ENCODE data around the gene SAA1. TPM values are rescaled to one million over a fixed set of nuclear protein-coding genes. Genes with fewer than 3 reads are reported as not detected.

Gene SAA1
- total RNA-seq (2021; ENCODE audit: unreplicated experiment) (7.9 TPM), Bru-seq, nascent RNA (percentile 14 among the genes with signal in this experiment), BruChase-seq, experiment 1, labeled RNA remaining after a 2-hour chase (percentile 14 among the genes with signal in this experiment), BruChase-seq, experiment 2, labeled RNA remaining after a 6-hour chase (not detected)
- 0.42 TPM for polyA plus RNA-seq (2012; ENCODE audit: insufficient read length)
- long read RNA-seq: 0 reads

- POLR2A ChIA-PET: no interaction called here
Measured at GRCh38 chr11:18265949-18266348, at the start of gene SAA1. Gene SAA1 (plus strand): TSS chr11:18266264. CDS start chr11:18266888, 624 bp downstream.

GRCh38 chr11:18221274-18221876, 44.7 kb upstream of the SAA1 start:
- no peak overlapping the region for H3K27ac ChIP-seq (ENCODE audit: low read length)
- no peaks in the 10 kb centered on the region for H3K9me3 ChIP-seq (ENCODE audit: control insufficient read depth, insufficient read depth, low read depth, low read length)
- ATAC-seq (no peak; the same call in 1 of the 2 replicates), DNase-seq (ENCODE audit: low read depth, low spot score) (no peak)
- CTCF ChIA-PET: no interaction called here
- in situ Hi-C loops (cut with HindIII; ENCODE audit: low pct_unique_long_range_greater_than_20kb, low sequenced_read_pairs): no loop called here
- intact Hi-C loops (cut with micrococcal nuclease; ENCODE audit: unreplicated experiment): no loop called here
- H3K4me1 ChIP-seq (ENCODE audit: control insufficient read depth, insufficient read depth, low read length): no peaks in the 10 kb centered on the region
- H3K36me3 ChIP-seq (ENCODE audit: control insufficient read depth, insufficient read depth, low read length): no peaks in the 10 kb centered on the region
- BruUV-seq (replicated peaks): no TSS peak
- POLR2A ChIA-PET: interaction anchor here (0.6 kb wide), 1 partner anchor 9 kb away, joined by 4 read pairs; no protein-coding TSS in a partner anchor
- H3K4me3 ChIP-seq (ENCODE audit: low read depth in 2 of 2, low read length in 2 of 2): no peak overlapping the region
- H3K27me3 ChIP-seq (ENCODE audit: control insufficient read depth, insufficient read depth, low read length): no peaks in the 10 kb centered on the region; the same call in 1 of the 2 replicates
- TF ChIP-seq SIN3A (IDR thresholded peaks at IDR 0.05; ENCODE audit: borderline replicate concordance, insufficient read depth, low read depth, low read length): no peak
- TF ChIP-seq CTCF (IDR thresholded peaks at IDR 0.05): no peak
- TF ChIP-seq TCF7L2 (IDR thresholded peaks at IDR 0.05; ENCODE audit: low read depth, low read length): no peak
- TF ChIP-seq POLR2AphosphoS5 (IDR thresholded peaks at IDR 0.05; ENCODE audit: low read depth, low read length): no peak

More at GRCh38 chr11:18265949-18266348, at the start of gene SAA1:
- H3K27ac ChIP-seq (ENCODE audit: low read length): no peak within 1 kb of the TSS
- no TSS peak for BruUV-seq (replicated peaks)
- H3K4me1 ChIP-seq (ENCODE audit: control insufficient read depth, insufficient read depth, low read length): no peaks in the 10 kb centered on the region
- H3K36me3 ChIP-seq (ENCODE audit: control insufficient read depth, insufficient read depth, low read length): no peaks in the 10 kb centered on the region
- in situ Hi-C loops (cut with HindIII; ENCODE audit: low pct_unique_long_range_greater_than_20kb, low sequenced_read_pairs): no loop called here
- no peak for TF ChIP-seq CTCF (IDR thresholded peaks at IDR 0.05)
- TF ChIP-seq REST (IDR thresholded peaks at IDR 0.05; ENCODE audit: insufficient read depth in 1 of 2, low read depth in 2 of 2, low read length in 1 of 2): no peak
- no peak for TF ChIP-seq TCF7L2 (IDR thresholded peaks at IDR 0.05; ENCODE audit: low read depth, low read length)
- no peak for TF ChIP-seq POLR2AphosphoS5 (IDR thresholded peaks at IDR 0.05; ENCODE audit: low read depth, low read length)
- TF ChIP-seq SIN3A (IDR thresholded peaks at IDR 0.05; ENCODE audit: borderline replicate concordance, insufficient read depth, low read depth, low read length): no peak
- H3K27me3 ChIP-seq (ENCODE audit: control insufficient read depth, insufficient read depth, low read length): no peaks in the 10 kb centered on the region; the same call in 1 of the 2 replicates
- DNase-seq (ENCODE audit: low read depth, low spot score): no peak
- no peaks in the 10 kb centered on the region for H3K9me3 ChIP-seq (ENCODE audit: control insufficient read depth, insufficient read depth, low read depth, low read length)
- CTCF ChIA-PET: no interaction called here
- no peak within 1 kb of the TSS for H3K4me3 ChIP-seq (ENCODE audit: low read depth in 2 of 2, low read length in 2 of 2)
- intact Hi-C loops (cut with micrococcal nuclease; ENCODE audit: unreplicated experiment): no loop called here
- ATAC-seq: no peak
